GM23338 (cell line): ENCODE results near the gene PRKCI. TPM values are rescaled to one million over a fixed set of nuclear protein-coding genes. Genes with fewer than 3 reads are reported as not detected.

ENCODE experiments used
- ATAC-seq: fragments of 200-7000 bp; cut with Tn5 transposase; 3 replicates; pipeline ENCODE4 v1.9.1; 2020
- DNase-seq: peaks from one replicate; pipeline ENCODE4 v3.0.0-alpha.2; 2015; ENCODE audit warnings: low spot score
- H2AFZ ChIP-seq: fragments of 200-600 bp; sonication (generic); 2 replicates; pipeline ENCODE4 v1.8.0; 2016; ENCODE audit warnings: antibody characterized with exemption, mild to moderate bottlenecking, moderate library complexity
- H3F3A ChIP-seq: fragments of 200-600 bp; sonication (generic); replicated peaks from 2 replicates; pipeline ENCODE4 v1.8.0; 2017; ENCODE audit warnings: antibody characterized with exemption, mixed run types, low read depth
- H3K27ac ChIP-seq: fragments of 200-600 bp; sonication (generic); 2 replicates; pipeline ENCODE4 v1.6.1; 2016; ENCODE audit warnings: low read depth
- H3K27me3 ChIP-seq: fragments of 200-600 bp; sonication (generic); 2 replicates; pipeline ENCODE4 v1.8.0; 2016; ENCODE audit warnings: mild to moderate bottlenecking, mixed run types, moderate library complexity; ENCODE audit not compliant: insufficient read depth
- H3K36me3 ChIP-seq: fragments of 200-600 bp; sonication (generic); 2 replicates; pipeline ENCODE4 v1.8.0; 2016; ENCODE audit warnings: mild to moderate bottlenecking; ENCODE audit not compliant: insufficient read depth
- H3K4me1 ChIP-seq: fragments of 200-600 bp; sonication (generic); 2 replicates; pipeline ENCODE4 v1.8.0; 2016; ENCODE audit warnings: mild to moderate bottlenecking, moderate library complexity; ENCODE audit not compliant: insufficient read depth
- H3K4me2 ChIP-seq: fragments of 200-600 bp; sonication (generic); 2 replicates; pipeline ENCODE4 v1.7.1; 2017; ENCODE audit warnings: mixed run types
- H3K4me3 ChIP-seq: fragments of 200-600 bp; sonication (generic); 2 replicates; pipeline ENCODE4 v1.6.1; 2016; ENCODE audit warnings: mixed run types
- H3K79me2 ChIP-seq: fragments of 200-600 bp; sonication (generic); replicated peaks from 2 replicates; pipeline ENCODE4 v1.8.0; 2017; ENCODE audit warnings: mild to moderate bottlenecking; ENCODE audit not compliant: insufficient read depth
- H3K9me2 ChIP-seq: fragments of 200-600 bp; sonication (generic); 2 replicates; pipeline ENCODE4 v1.8.0; 2017; ENCODE audit not compliant: insufficient read depth
- H4K20me1 ChIP-seq: fragments of 200-600 bp; sonication (generic); replicated peaks from 2 replicates; pipeline ENCODE4 v1.8.0; 2017; ENCODE audit warnings: mild to moderate bottlenecking; ENCODE audit not compliant: insufficient read depth
- H3K27ac Mint-ChIP-seq: 2 replicates; pipeline ENCODE4 v1.8.0; 2020; ENCODE audit warnings: inconsistent platforms, mild to moderate bottlenecking, moderate library complexity, mixed read lengths
- H3K27me3 Mint-ChIP-seq: 3 replicates; pipeline ENCODE4 v1.8.0; 2022; ENCODE audit warnings: low read depth, mild to moderate bottlenecking, moderate library complexity, mixed read lengths, inconsistent platforms; ENCODE audit not compliant: insufficient read depth, poor library complexity
- H3K36me3 Mint-ChIP-seq: 3 replicates; pipeline ENCODE4 v1.8.0; 2021; ENCODE audit warnings: low read depth, mild to moderate bottlenecking, inconsistent platforms, moderate library complexity, mixed read lengths
- H3K4me1 Mint-ChIP-seq: 3 replicates; pipeline ENCODE4 v1.8.0; 2020; ENCODE audit warnings: mild to moderate bottlenecking, inconsistent platforms, mixed read lengths
- H3K4me3 Mint-ChIP-seq: 3 replicates; pipeline ENCODE4 v1.8.0; 2021; ENCODE audit warnings: moderate library complexity, mild to moderate bottlenecking, inconsistent platforms, mixed read lengths
- H3K9me3 Mint-ChIP-seq: 3 replicates; pipeline ENCODE4 v1.8.0; 2020; ENCODE audit warnings: moderate library complexity, mild to moderate bottlenecking, inconsistent platforms, mixed read lengths
- CREB1 ChIP-seq: fragments of 250-450 bp; sonication (Bioruptor Pico); IDR thresholded peaks from 2 replicates; pipeline ENCODE4 v1.5.0; 2020; ENCODE audit warnings: low read depth, mild to moderate bottlenecking, moderate library complexity
- CTCF ChIP-seq, 2 experiments: fragments of 200-600 bp in 1 of 2; sonication (generic) in 1 of 2; conservative IDR thresholded peaks; 2 replicates each; pipeline versions ENCODE4 v1.5.1 to v1.6.1; 2016 to 2017; ENCODE audit warnings: antibody characterized with exemption in 2 of 2, low read depth in 2 of 2, mild to moderate bottlenecking in 2 of 2, moderate library complexity in 1 of 2
- EZH2 ChIP-seq: fragments of 200-600 bp; sonication (generic); IDR thresholded peaks from one replicate; pipeline ENCODE4 v1.8.0; 2017; ENCODE audit warnings: antibody characterized with exemption, mild to moderate bottlenecking, low read depth; ENCODE audit not compliant: unreplicated experiment
- EZH2phosphoT487 ChIP-seq: fragments of 200-600 bp; sonication (generic); IDR thresholded peaks from one replicate; pipeline ENCODE4 v1.8.1; 2018; ENCODE audit warnings: antibody characterized with exemption; ENCODE audit not compliant: unreplicated experiment
- JUNB ChIP-seq: IDR thresholded peaks from one replicate; pipeline ENCODE4 v1.6.1; 2016; ENCODE audit warnings: antibody characterized with exemption; ENCODE audit not compliant: unreplicated experiment
- NANOG ChIP-seq: IDR thresholded peaks from 2 replicates; pipeline ENCODE4 v1.6.1; 2016; ENCODE audit warnings: antibody characterized with exemption, borderline replicate concordance
- POLR2AphosphoS5 ChIP-seq: IDR thresholded peaks from 2 replicates; pipeline ENCODE4 v1.6.1; 2016; ENCODE audit warnings: antibody characterized with exemption, low read depth
- STAT1 ChIP-seq: IDR thresholded peaks from one replicate; pipeline ENCODE4 v1.6.1; 2016; ENCODE audit warnings: antibody characterized with exemption; ENCODE audit not compliant: unreplicated experiment
- ZNF114 ChIP-seq: fragments of 250-450 bp; sonication (Bioruptor Pico); IDR thresholded peaks from 2 replicates; pipeline ENCODE4 v1.5.0; 2020; ENCODE audit warnings: mild to moderate bottlenecking, moderate library complexity
- ZNF331 ChIP-seq: fragments of 250-450 bp; sonication (Bioruptor Pico); IDR thresholded peaks from 2 replicates; pipeline ENCODE4 v1.5.0; 2020; ENCODE audit warnings: low read depth, mild to moderate bottlenecking, moderate library complexity
- polyA plus RNA-seq: library from polyadenylated mRNA; unstranded; fragments of >200 nt; fragmentation: Nextera tagmentation; extraction: Ambion mirVana; gene quantifications from 2 replicates; pipeline ENCODE4 v1.2.1, GENCODE V29; 2016
- total RNA-seq: library from RNA; depleted of rRNA; stranded (reverse); fragments of >200 nt; shearing (Covaris generic); gene quantifications from 2 replicates; pipeline ENCODE4 v1.2.3, GENCODE V29; 2014
- TF ChIP-seq, protein P1 (sequence below): IDR thresholded peaks from one replicate; pipeline ENCODE4 v1.6.1; 2018; ENCODE audit warnings: antibody characterized with exemption; ENCODE audit not compliant: unreplicated experiment
- TF ChIP-seq, protein P2 (sequence below): fragments of 250-450 bp; sonication (Bioruptor Pico); IDR thresholded peaks from 2 replicates; pipeline ENCODE4 v1.5.0; 2020; ENCODE audit warnings: mild to moderate bottlenecking, moderate library complexity
- TF ChIP-seq, protein P3 (sequence below): IDR thresholded peaks from 2 replicates; pipeline ENCODE4 v1.6.1; 2016; ENCODE audit warnings: antibody characterized with exemption

Gene PRKCI
- total and polyA plus RNA-seq, 2 experiments from 2014 or later, result 58.0 to 119 TPM

GRCh38 chr3:170259907-170260306, 37.7 kb downstream of the PRKCI start:
- no peak for ATAC-seq
- H3K4me1 Mint-ChIP-seq, result peaks cover 25% of the 10 kb centered on the region

More at GRCh38 chr3:170259907-170260306, 37.7 kb downstream of the PRKCI start:
- H2AFZ ChIP-seq, result no peak overlapping the region
- H3F3A ChIP-seq, result 0 out of 2 replicates have a peak, but pooled peaks cover 5% of the 10 kb centered on the region
- peaks cover 3% of the 10 kb centered on the region for H3K27me3 Mint-ChIP-seq
- H3K4me3 ChIP-seq, result no peak overlapping the region
- H3K36me3 Mint-ChIP-seq, result peaks cover 54% of the 10 kb centered on the region
- peaks cover 48% of the 10 kb centered on the region for H3K79me2 ChIP-seq
- no peak for TF ChIP-seq ZNF331 (CRISPR knock-in tag)
- no peak for TF ChIP-seq NANOG
- no peak for TF ChIP-seq CREB1 (CRISPR knock-in tag)
- no peak for TF ChIP-seq JUNB
- TF ChIP-seq, protein P1, sequence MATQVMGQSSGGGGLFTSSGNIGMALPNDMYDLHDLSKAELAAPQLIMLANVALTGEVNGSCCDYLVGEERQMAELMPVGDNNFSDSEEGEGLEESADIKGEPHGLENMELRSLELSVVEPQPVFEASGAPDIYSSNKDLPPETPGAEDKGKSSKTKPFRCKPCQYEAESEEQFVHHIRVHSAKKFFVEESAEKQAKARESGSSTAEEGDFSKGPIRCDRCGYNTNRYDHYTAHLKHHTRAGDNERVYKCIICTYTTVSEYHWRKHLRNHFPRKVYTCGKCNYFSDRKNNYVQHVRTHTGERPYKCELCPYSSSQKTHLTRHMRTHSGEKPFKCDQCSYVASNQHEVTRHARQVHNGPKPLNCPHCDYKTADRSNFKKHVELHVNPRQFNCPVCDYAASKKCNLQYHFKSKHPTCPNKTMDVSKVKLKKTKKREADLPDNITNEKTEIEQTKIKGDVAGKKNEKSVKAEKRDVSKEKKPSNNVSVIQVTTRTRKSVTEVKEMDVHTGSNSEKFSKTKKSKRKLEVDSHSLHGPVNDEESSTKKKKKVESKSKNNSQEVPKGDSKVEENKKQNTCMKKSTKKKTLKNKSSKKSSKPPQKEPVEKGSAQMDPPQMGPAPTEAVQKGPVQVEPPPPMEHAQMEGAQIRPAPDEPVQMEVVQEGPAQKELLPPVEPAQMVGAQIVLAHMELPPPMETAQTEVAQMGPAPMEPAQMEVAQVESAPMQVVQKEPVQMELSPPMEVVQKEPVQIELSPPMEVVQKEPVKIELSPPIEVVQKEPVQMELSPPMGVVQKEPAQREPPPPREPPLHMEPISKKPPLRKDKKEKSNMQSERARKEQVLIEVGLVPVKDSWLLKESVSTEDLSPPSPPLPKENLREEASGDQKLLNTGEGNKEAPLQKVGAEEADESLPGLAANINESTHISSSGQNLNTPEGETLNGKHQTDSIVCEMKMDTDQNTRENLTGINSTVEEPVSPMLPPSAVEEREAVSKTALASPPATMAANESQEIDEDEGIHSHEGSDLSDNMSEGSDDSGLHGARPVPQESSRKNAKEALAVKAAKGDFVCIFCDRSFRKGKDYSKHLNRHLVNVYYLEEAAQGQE, result no peak
- TF ChIP-seq STAT1, result no peak
- no peak for TF ChIP-seq EZH2phosphoT487
- no peak for TF ChIP-seq CTCF (conservative IDR thresholded peaks at IDR 0.05; ENCODE audit: low read depth in 2 of 2)
- no peak for TF ChIP-seq POLR2AphosphoS5
- TF ChIP-seq, protein P2, sequence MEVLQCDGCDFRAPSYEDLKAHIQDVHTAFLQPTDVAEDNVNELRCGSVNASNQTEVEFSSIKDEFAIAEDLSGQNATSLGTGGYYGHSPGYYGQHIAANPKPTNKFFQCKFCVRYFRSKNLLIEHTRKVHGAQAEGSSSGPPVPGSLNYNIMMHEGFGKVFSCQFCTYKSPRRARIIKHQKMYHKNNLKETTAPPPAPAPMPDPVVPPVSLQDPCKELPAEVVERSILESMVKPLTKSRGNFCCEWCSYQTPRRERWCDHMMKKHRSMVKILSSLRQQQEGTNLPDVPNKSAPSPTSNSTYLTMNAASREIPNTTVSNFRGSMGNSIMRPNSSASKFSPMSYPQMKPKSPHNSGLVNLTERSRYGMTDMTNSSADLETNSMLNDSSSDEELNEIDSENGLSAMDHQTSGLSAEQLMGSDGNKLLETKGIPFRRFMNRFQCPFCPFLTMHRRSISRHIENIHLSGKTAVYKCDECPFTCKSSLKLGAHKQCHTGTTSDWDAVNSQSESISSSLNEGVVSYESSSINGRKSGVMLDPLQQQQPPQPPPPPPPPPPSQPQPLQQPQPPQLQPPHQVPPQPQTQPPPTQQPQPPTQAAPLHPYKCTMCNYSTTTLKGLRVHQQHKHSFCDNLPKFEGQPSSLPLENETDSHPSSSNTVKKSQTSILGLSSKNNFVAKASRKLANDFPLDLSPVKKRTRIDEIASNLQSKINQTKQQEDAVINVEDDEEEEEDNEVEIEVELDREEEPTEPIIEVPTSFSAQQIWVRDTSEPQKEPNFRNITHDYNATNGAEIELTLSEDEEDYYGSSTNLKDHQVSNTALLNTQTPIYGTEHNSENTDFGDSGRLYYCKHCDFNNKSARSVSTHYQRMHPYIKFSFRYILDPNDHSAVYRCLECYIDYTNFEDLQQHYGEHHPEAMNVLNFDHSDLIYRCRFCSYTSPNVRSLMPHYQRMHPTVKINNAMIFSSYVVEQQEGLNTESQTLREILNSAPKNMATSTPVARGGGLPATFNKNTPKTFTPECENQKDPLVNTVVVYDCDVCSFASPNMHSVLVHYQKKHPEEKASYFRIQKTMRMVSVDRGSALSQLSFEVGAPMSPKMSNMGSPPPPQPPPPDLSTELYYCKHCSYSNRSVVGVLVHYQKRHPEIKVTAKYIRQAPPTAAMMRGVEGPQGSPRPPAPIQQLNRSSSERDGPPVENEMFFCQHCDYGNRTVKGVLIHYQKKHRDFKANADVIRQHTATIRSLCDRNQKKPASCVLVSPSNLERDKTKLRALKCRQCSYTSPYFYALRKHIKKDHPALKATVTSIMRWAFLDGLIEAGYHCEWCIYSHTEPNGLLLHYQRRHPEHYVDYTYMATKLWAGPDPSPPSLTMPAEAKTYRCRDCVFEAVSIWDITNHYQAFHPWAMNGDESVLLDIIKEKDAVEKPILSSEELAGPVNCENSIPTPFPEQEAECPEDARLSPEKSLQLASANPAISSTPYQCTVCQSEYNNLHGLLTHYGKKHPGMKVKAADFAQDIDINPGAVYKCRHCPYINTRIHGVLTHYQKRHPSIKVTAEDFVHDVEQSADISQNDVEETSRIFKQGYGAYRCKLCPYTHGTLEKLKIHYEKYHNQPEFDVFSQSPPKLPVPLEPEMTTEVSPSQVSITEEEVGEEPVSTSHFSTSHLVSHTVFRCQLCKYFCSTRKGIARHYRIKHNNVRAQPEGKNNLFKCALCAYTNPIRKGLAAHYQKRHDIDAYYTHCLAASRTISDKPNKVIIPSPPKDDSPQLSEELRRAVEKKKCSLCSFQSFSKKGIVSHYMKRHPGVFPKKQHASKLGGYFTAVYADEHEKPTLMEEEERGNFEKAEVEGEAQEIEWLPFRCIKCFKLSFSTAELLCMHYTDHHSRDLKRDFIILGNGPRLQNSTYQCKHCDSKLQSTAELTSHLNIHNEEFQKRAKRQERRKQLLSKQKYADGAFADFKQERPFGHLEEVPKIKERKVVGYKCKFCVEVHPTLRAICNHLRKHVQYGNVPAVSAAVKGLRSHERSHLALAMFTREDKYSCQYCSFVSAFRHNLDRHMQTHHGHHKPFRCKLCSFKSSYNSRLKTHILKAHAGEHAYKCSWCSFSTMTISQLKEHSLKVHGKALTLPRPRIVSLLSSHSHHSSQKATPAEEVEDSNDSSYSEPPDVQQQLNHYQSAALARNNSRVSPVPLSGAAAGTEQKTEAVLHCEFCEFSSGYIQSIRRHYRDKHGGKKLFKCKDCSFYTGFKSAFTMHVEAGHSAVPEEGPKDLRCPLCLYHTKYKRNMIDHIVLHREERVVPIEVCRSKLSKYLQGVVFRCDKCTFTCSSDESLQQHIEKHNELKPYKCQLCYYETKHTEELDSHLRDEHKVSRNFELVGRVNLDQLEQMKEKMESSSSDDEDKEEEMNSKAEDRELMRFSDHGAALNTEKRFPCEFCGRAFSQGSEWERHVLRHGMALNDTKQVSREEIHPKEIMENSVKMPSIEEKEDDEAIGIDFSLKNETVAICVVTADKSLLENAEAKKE (CRISPR knock-in tag), result no peak
- TF ChIP-seq, protein P3, sequence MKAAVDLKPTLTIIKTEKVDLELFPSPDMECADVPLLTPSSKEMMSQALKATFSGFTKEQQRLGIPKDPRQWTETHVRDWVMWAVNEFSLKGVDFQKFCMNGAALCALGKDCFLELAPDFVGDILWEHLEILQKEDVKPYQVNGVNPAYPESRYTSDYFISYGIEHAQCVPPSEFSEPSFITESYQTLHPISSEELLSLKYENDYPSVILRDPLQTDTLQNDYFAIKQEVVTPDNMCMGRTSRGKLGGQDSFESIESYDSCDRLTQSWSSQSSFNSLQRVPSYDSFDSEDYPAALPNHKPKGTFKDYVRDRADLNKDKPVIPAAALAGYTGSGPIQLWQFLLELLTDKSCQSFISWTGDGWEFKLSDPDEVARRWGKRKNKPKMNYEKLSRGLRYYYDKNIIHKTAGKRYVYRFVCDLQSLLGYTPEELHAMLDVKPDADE, result no peak
- TF ChIP-seq ZNF114 (CRISPR knock-in tag), result no peak
- TF ChIP-seq EZH2, result no peak
- H4K20me1 ChIP-seq, result peaks cover 14% of the 10 kb centered on the region
- peaks cover 2% of the 10 kb centered on the region; the same call in 1 of the 3 replicates for H3K9me3 Mint-ChIP-seq
- no peaks in the 10 kb centered on the region for H3K9me2 ChIP-seq
- peaks cover 15% of the 10 kb centered on the region for H3K4me1 ChIP-seq
- no peak overlapping the region for H3K27ac ChIP-seq
- no peaks in the 10 kb centered on the region for H3K27me3 ChIP-seq
- peaks cover 23% of the 10 kb centered on the region for H3K36me3 ChIP-seq
- H3K4me3 Mint-ChIP-seq, result no peak overlapping the region
- no peak overlapping the region for H3K27ac Mint-ChIP-seq
- H3K4me2 ChIP-seq, result no peak overlapping the region
- no peak for DNase-seq
